ENCODE data around the gene UXT.

Gene UXT

GRCh38 chrX:47633689-47634590, 25.0 kb downstream of the UXT start:
- H3K4me3 ChIP-seq (ENCODE audit: low read depth, low read length), result no peak overlapping the region
- DNase-seq (ENCODE audit: low read depth), result peak; percentile 69
- peak; percentile 41; the same call in 1 of the 2 replicates for TF ChIP-seq MAX (IDR thresholded peaks at IDR 0.05; ENCODE audit: low read depth, low read length)
- no peak for TF ChIP-seq POLR2A (IDR thresholded peaks at IDR 0.05; ENCODE audit: extremely low read depth, insufficient read length)
- no peak for TF ChIP-seq MYC (IDR thresholded peaks at IDR 0.05; ENCODE audit: low read depth, low read length)

GRCh38 chrX:47632666-47633065, 26.3 kb downstream of the UXT start:
- no peak overlapping the region for H3K4me3 ChIP-seq (ENCODE audit: low read depth, low read length)
- no peak for DNase-seq (ENCODE audit: low read depth)
- TF ChIP-seq MYC (IDR thresholded peaks at IDR 0.05; ENCODE audit: low read depth, low read length) (no peak), CTCF (IDR thresholded peaks at IDR 0.05; ENCODE audit: low read depth, low read length) (no peak), MAX (IDR thresholded peaks at IDR 0.05; ENCODE audit: low read depth, low read length) (no peak), POLR2A (IDR thresholded peaks at IDR 0.05; ENCODE audit: extremely low read depth, insufficient read length) (no peak)

GRCh38 chrX:47631676-47632075, 27.3 kb downstream of the UXT start:
- no peak overlapping the region for H3K4me3 ChIP-seq (ENCODE audit: low read depth, low read length)
- no peak for DNase-seq (ENCODE audit: low read depth)
- TF ChIP-seq MAX (IDR thresholded peaks at IDR 0.05; ENCODE audit: low read depth, low read length) (no peak), CTCF (IDR thresholded peaks at IDR 0.05; ENCODE audit: low read depth, low read length) (no peak), POLR2A (IDR thresholded peaks at IDR 0.05; ENCODE audit: extremely low read depth, insufficient read length) (no peak), MYC (IDR thresholded peaks at IDR 0.05; ENCODE audit: low read depth, low read length) (no peak)

- peak within 1 kb of the TSS; percentile 46 for H3K4me3 ChIP-seq (ENCODE audit: low read depth, low read length)
- DNase-seq (ENCODE audit: low read depth), result peak; percentile 89
- TF ChIP-seq MYC (IDR thresholded peaks at IDR 0.05; ENCODE audit: low read depth, low read length) (no peak), CTCF (IDR thresholded peaks at IDR 0.05; ENCODE audit: low read depth, low read length) (no peak), POLR2A (IDR thresholded peaks at IDR 0.05; ENCODE audit: extremely low read depth, insufficient read length) (no peak), MAX (IDR thresholded peaks at IDR 0.05; ENCODE audit: low read depth, low read length) (no peak)
Measured at GRCh38 chrX:47629419-47630200, 29.4 kb downstream of the UXT start, which contains the start of gene CFP. Gene CFP, minus strand, starts transcription at chrX:47629930. Its CDS starts 86 bp downstream, at chrX:47629844.

GRCh38 chrX:47628982-47629381, 30.0 kb downstream of the UXT start:
- no peak for TF ChIP-seq MYC (IDR thresholded peaks at IDR 0.05; ENCODE audit: low read depth, low read length)
- no peak for TF ChIP-seq MAX (IDR thresholded peaks at IDR 0.05; ENCODE audit: low read depth, low read length)
- peak; percentile 40 for TF ChIP-seq CTCF (IDR thresholded peaks at IDR 0.05; ENCODE audit: low read depth, low read length)
- no peak for TF ChIP-seq POLR2A (IDR thresholded peaks at IDR 0.05; ENCODE audit: extremely low read depth, insufficient read length)
- peak overlapping the region; percentile 46 for H3K4me3 ChIP-seq (ENCODE audit: low read depth, low read length)
- DNase-seq (ENCODE audit: low read depth), result peak; percentile 84

All from NB4 (cell line).